ENCODE measurements around the gene SMARCA4. TPM values are rescaled to one million over a fixed set of nuclear protein-coding genes. Genes with fewer than 3 reads are reported as not detected.

Gene SMARCA4
- total and polyA plus RNA-seq, 4 donors = 15.9 to 35.4 (median 22.5) TPM

- TF ChIP-seq NR2F2 (IDR thresholded peaks at IDR 0.05) = no peak
- TF ChIP-seq ATF3 (IDR thresholded peaks at IDR 0.05) = no peak
- TF ChIP-seq YY1 (IDR thresholded peaks at IDR 0.05) = no peak
- TF ChIP-seq FOXA1 (IDR thresholded peaks at IDR 0.05) = no peak
- H3K9me3 ChIP-seq (ENCODE audit: control insufficient read depth in 4 of 4, low read length in 3 of 4) = no peaks in the 10 kb centered on the region
- peak; percentile 51 for DNase-seq (ENCODE audit: low spot score)
- H3K9ac ChIP-seq (ENCODE audit: low read depth in 1 of 2, low read length in 2 of 2) = peak overlapping the region; percentile 34 to 40
- WGBS = 7% methylated on average over 47 of the region's 47 CpGs
- peak overlapping the region; percentile 78 to 95 (median 93) for H3K4me3 ChIP-seq (ENCODE audit: low read depth in 1 of 3, low read length in 3 of 3)
- H3K27me3 ChIP-seq (ENCODE audit: control insufficient read depth in 4 of 4, insufficient read depth in 4 of 4, low read length in 3 of 4) = no peaks in the 10 kb centered on the region
- peaks cover 3 to 16% (median 8%) of the 10 kb centered on the region in 4 donors for H3K36me3 ChIP-seq (ENCODE audit: control insufficient read depth in 4 of 4, insufficient read depth in 3 of 4, low read depth in 1 of 4, low read length in 3 of 4)
- peak overlapping the region; percentile 69 to 70 for H3K27ac ChIP-seq (ENCODE audit: low read depth in 1 of 2, low read length in 2 of 2)
- peaks cover 9 to 33% (median 23%) of the 10 kb centered on the region in 4 donors for H3K4me1 ChIP-seq (ENCODE audit: control insufficient read depth in 4 of 4, insufficient read depth in 4 of 4, low read length in 3 of 4)
These were observed 32.9 kb upstream of the SMARCA4 start for GRCh38 chr19:10927730-10928562.

GRCh38 chr19:10928563-10929401, 32.0 kb upstream of the SMARCA4 start, which contains the start of the genes TIMM29 and YIPF2:
TIMM29 (plus strand) TSS chr19:10928811; CDS start chr19:10928823, 12 bp downstream.
YIPF2 (minus strand) TSS chr19:10928639; CDS start chr19:10928410, 229 bp downstream.
- Histone ChIP-seq H3K4me3 (ENCODE audit: low read depth in 1 of 3, low read length in 3 of 3) (peak within 1 kb of the TSS; percentile 78 to 95 (median 93)), H3K4me1 (ENCODE audit: control insufficient read depth in 4 of 4, insufficient read depth in 4 of 4, low read length in 3 of 4) (peaks cover 9 to 33% (median 23%) of the 10 kb centered on the region in 4 donors), H3K9me3 (ENCODE audit: control insufficient read depth in 4 of 4, low read length in 3 of 4) (no peaks in the 10 kb centered on the region), H3K36me3 (ENCODE audit: control insufficient read depth in 4 of 4, insufficient read depth in 3 of 4, low read depth in 1 of 4, low read length in 3 of 4) (peaks cover 3 to 8% (median 4%) of the 10 kb centered on the region in 4 donors), H3K9ac (ENCODE audit: low read depth in 1 of 2, low read length in 2 of 2) (peak within 1 kb of the TSS; percentile 34 to 77), H3K27ac (ENCODE audit: low read depth in 1 of 2, low read length in 2 of 2) (peak within 1 kb of the TSS; percentile 70 to 71), H3K27me3 (ENCODE audit: control insufficient read depth in 4 of 4, insufficient read depth in 4 of 4, low read length in 3 of 4) (no peaks in the 10 kb centered on the region)
- WGBS = under 1% methylated on average over 96 of the region's 96 CpGs
- TF ChIP-seq HNF4A (conservative IDR thresholded peaks at IDR 0.05) = peak; percentile 22 to 26
- peak; percentile 54 to 69 for TF ChIP-seq RXRA (IDR thresholded peaks at IDR 0.05)
- peak; percentile 34 for TF ChIP-seq REST (IDR thresholded peaks at IDR 0.05)
- no peak for TF ChIP-seq NR2F2 (IDR thresholded peaks at IDR 0.05)
- TF ChIP-seq MAX (IDR thresholded peaks at IDR 0.05) = no peak
- TF ChIP-seq HNF4G (IDR thresholded peaks at IDR 0.05) = no peak
- TF ChIP-seq TAF1 (conservative IDR thresholded peaks at IDR 0.05) = no peak
- TF ChIP-seq FOXA2 (IDR thresholded peaks at IDR 0.05) = no peak
- peak; percentile 38 for TF ChIP-seq SP1 (IDR thresholded peaks at IDR 0.05)
- TF ChIP-seq RAD21 (IDR thresholded peaks at IDR 0.05) = peak in 1 of 2 donors; percentile 45
- TF ChIP-seq GABPA (IDR thresholded peaks at IDR 0.05 in 1 of 2, conservative IDR thresholded peaks at IDR 0.05 in 1 of 2) = peak; percentile 96 to 99
- TF ChIP-seq YY1 (IDR thresholded peaks at IDR 0.05) = peak; percentile 93
- TF ChIP-seq ZBTB33 (IDR thresholded peaks at IDR 0.05) = no peak
- peak in 1 of 2 donors; percentile 23 for TF ChIP-seq EGR1 (IDR thresholded peaks at IDR 0.05; ENCODE audit: low read depth in 2 of 2)
- no peak for TF ChIP-seq JUND (IDR thresholded peaks at IDR 0.05)
- no peak for TF ChIP-seq FOXA1 (IDR thresholded peaks at IDR 0.05)
- peak; percentile 93 for DNase-seq (ENCODE audit: low spot score)

Data from liver (tissue), 9 donors.